ENCODE measurements around the gene ATG10.

The ATG10 gene

DNA sequence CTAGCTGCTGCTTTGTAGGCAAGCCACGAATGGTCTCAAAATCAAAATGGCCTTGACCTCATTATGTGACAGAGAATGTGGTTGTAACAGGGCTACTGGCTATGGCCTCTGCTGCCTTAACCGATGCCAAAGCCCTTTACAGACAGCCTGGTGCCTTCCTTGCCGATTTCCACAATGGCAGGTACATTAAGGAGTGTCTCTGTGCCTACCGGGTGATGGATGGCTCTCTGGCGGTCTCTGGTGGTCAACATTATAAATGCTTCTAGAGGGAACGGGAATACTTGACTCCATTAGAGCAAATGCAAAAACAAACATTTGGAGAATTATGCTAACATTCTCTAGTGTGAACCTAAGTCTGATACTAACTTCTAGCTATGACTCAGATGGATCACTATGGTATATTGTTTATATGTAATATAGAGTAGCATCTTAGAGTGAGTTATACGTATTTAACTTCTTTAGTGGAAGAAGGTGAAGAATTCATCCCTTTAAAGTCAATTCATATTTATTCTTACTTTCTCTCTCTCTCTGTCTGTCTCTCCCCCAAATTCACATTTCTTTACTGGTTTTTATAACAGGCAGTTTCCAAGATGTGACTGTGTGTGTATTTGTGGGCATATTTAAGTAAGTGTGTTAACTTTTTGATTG, 253.8 kb downstream of the ATG10 start:
- no peaks in the 10 kb centered on the region for H3K27me3 ChIP-seq (ENCODE audit: control insufficient read depth in 2 of 2, insufficient read depth in 2 of 2, low read length in 2 of 2)
- H3K36me3 ChIP-seq (ENCODE audit: control insufficient read depth in 2 of 2, insufficient read depth in 2 of 2, low read length in 2 of 2) = no peaks in the 10 kb centered on the region
- no peaks in the 10 kb centered on the region for H3K4me1 ChIP-seq (ENCODE audit: control insufficient read depth in 2 of 2, insufficient read depth in 2 of 2, low read length in 2 of 2)
- H3K27ac ChIP-seq (ENCODE audit: low read depth in 2 of 2, low read length in 2 of 2) = no peak overlapping the region
- no peak overlapping the region for H3K4me3 ChIP-seq (ENCODE audit: low read length in 2 of 2)
- no peak overlapping the region for H3K9ac ChIP-seq (ENCODE audit: low read depth in 1 of 2, low read length in 2 of 2)
- H3K9me3 ChIP-seq (ENCODE audit: control insufficient read depth in 2 of 2, low read length in 2 of 2) = no peaks in the 10 kb centered on the region

DNA sequence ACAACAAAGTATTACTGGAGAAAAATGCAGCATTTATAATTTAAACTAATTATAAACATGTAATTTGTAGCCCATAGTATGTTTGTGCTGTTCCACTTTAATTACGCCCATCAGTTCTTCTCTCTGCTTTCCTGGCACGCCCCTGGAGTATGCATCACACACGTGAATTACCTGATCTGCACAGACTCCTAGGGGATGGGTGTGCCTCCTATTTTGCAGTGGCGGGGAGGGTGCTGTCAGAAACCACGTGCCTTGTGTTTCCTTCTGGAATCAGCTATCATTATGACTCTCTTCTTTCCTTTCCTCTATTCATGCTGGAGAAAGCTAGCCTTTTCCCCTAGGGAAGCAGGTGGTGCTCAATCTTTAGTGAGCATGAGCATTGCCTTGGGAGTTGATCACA, 263.1 kb downstream of the ATG10 start:
- no peaks in the 10 kb centered on the region for H3K27me3 ChIP-seq (ENCODE audit: control insufficient read depth in 2 of 2, insufficient read depth in 2 of 2, low read length in 2 of 2)
- no peaks in the 10 kb centered on the region for H3K4me1 ChIP-seq (ENCODE audit: control insufficient read depth in 2 of 2, insufficient read depth in 2 of 2, low read length in 2 of 2)
- H3K9ac ChIP-seq (ENCODE audit: low read depth in 1 of 2, low read length in 2 of 2) = no peak overlapping the region
- H3K36me3 ChIP-seq (ENCODE audit: control insufficient read depth in 2 of 2, insufficient read depth in 2 of 2, low read length in 2 of 2) = no peaks in the 10 kb centered on the region
- H3K27ac ChIP-seq (ENCODE audit: low read depth in 2 of 2, low read length in 2 of 2) = no peak overlapping the region
- no peaks in the 10 kb centered on the region for H3K9me3 ChIP-seq (ENCODE audit: control insufficient read depth in 2 of 2, low read length in 2 of 2)
- no peak overlapping the region for H3K4me3 ChIP-seq (ENCODE audit: low read length in 2 of 2)

DNA sequence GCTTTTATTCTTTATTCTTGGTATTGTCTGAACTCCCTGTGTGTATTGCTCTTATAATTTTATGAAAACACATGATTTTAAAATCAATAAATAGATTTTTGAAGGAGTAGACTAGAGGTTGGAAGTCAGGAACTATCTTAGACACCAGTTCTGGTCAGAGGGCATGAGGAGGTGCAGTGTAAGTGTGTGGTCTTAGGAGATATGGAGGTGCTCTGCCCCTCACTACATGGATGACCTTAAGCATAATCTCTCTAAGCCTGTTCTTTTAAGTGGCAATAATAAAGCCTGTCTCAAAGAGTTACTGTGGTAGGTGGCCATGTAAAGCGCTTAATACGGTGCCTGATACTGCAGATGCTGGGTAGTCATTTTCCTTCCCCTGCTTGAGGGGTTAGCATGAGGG, 272.3 kb downstream of the ATG10 start:
- Histone ChIP-seq H3K9me3 (ENCODE audit: control insufficient read depth in 2 of 2, low read length in 2 of 2) (peaks cover 0 to 6% of the 10 kb centered on the region in 2 donors), H3K27ac (ENCODE audit: low read depth in 2 of 2, low read length in 2 of 2) (no peak overlapping the region), H3K4me1 (ENCODE audit: control insufficient read depth in 2 of 2, insufficient read depth in 2 of 2, low read length in 2 of 2) (no peaks in the 10 kb centered on the region), H3K4me3 (ENCODE audit: low read length in 2 of 2) (no peak overlapping the region), H3K9ac (ENCODE audit: low read depth in 1 of 2, low read length in 2 of 2) (no peak overlapping the region), H3K27me3 (ENCODE audit: control insufficient read depth in 2 of 2, insufficient read depth in 2 of 2, low read length in 2 of 2) (no peaks in the 10 kb centered on the region), H3K36me3 (ENCODE audit: control insufficient read depth in 2 of 2, insufficient read depth in 2 of 2, low read length in 2 of 2) (no peaks in the 10 kb centered on the region)

DNA sequence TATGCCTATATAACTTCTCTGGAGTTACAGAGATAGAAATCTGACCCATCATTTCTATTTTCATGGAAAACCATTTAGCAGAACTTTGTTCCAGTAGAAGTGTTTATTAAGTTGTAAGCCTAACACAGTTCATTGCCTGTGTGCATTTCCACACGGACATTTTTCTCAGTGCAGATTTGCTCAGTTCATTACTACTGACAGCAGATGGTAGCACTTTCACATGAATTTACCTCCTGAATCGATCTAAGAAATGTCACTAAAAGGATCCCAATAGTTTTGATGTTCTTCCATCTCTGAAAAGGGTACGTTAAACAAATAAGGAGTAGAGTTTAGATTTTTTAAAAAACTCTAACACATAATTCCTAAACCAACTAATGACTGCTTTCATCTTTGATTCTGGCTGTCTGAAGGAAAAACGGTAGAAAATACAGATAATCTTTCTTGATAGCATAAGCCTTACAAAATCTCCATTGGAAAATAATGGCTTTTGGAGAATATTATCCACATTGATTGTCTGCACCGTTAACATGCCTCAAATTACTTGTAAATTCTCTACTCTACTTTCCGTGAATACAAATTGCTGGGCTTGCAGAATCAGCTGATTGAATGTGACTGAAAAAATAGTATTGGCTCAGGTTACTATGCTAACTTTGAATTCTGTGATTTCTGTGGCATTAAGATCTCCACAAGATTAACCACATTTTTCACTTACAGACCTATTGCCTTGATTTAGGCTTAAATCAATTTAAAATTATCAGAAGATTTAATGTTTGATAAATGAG, 273.2 kb downstream of the ATG10 start:
- no peak overlapping the region for H3K4me3 ChIP-seq (ENCODE audit: low read length in 2 of 2)
- no peak overlapping the region for H3K27ac ChIP-seq (ENCODE audit: low read depth in 2 of 2, low read length in 2 of 2)
- H3K9me3 ChIP-seq (ENCODE audit: control insufficient read depth in 2 of 2, low read length in 2 of 2) = peaks cover 0 to 6% of the 10 kb centered on the region in 2 donors
- no peaks in the 10 kb centered on the region for H3K27me3 ChIP-seq (ENCODE audit: control insufficient read depth in 2 of 2, insufficient read depth in 2 of 2, low read length in 2 of 2)
- H3K4me1 ChIP-seq (ENCODE audit: control insufficient read depth in 2 of 2, insufficient read depth in 2 of 2, low read length in 2 of 2) = no peaks in the 10 kb centered on the region
- H3K9ac ChIP-seq (ENCODE audit: low read depth in 1 of 2, low read length in 2 of 2) = no peak overlapping the region
- H3K36me3 ChIP-seq (ENCODE audit: control insufficient read depth in 2 of 2, insufficient read depth in 2 of 2, low read length in 2 of 2) = no peaks in the 10 kb centered on the region

DNA sequence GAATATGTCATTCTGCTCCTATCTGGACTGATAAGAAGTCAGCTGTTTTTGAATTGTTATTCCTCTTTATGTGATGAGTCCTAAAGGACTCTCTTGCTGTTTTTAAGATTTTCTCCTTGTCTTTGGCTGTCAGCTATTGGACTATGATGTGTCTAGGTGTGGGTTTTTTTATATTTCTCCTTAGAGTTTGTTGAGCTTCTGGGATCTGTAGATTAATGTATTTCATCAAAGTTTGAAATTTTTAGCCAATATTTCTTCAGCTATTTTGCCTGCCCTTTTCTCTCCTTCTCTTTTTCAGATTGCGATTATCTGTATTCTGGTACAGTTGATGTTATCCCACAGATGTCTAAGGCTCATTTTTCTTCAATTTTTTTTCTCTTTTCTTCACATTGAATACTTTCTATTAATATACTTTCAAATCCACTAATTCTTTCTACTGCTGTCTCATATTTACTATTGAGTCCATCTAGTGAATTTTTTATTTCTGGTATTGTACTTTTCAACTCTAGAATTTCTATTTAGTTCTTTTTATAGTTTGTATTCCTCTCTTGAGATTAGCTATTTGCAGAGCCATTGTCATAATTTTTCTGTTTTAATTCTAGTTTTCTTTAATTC, 275.2 kb downstream of the ATG10 start:
- H3K4me1 ChIP-seq (ENCODE audit: control insufficient read depth in 2 of 2, insufficient read depth in 2 of 2, low read length in 2 of 2) = no peaks in the 10 kb centered on the region
- H3K9me3 ChIP-seq (ENCODE audit: control insufficient read depth in 2 of 2, low read length in 2 of 2) = peaks cover 0 to 6% of the 10 kb centered on the region in 2 donors
- H3K36me3 ChIP-seq (ENCODE audit: control insufficient read depth in 2 of 2, insufficient read depth in 2 of 2, low read length in 2 of 2) = no peaks in the 10 kb centered on the region
- no peaks in the 10 kb centered on the region for H3K27me3 ChIP-seq (ENCODE audit: control insufficient read depth in 2 of 2, insufficient read depth in 2 of 2, low read length in 2 of 2)
- no peak overlapping the region for H3K9ac ChIP-seq (ENCODE audit: low read depth in 1 of 2, low read length in 2 of 2)
- H3K4me3 ChIP-seq (ENCODE audit: low read length in 2 of 2) = no peak overlapping the region
- H3K27ac ChIP-seq (ENCODE audit: low read depth in 2 of 2, low read length in 2 of 2) = no peak overlapping the region

DNA sequence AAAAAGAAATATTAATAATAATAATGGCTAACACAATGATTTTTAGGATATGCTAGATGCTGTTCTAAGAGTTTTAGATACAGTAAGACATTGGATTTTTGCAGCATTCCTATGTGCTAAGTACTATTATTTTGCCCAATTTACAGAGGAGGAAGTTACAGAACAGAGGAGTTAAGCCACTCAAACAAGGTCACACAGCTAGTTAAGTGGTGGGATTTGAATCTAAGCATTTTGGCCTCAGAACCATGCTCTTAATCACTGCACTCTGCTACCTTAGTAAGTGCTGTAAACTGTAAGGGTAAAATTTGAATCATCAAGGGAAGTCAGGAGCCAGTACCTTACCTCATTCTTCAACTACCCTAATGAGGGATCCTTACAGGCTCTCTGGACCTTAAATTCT, 280.9 kb downstream of the ATG10 start:
- peaks cover 0 to 2% of the 10 kb centered on the region in 2 donors for H3K36me3 ChIP-seq (ENCODE audit: control insufficient read depth in 2 of 2, insufficient read depth in 2 of 2, low read length in 2 of 2)
- H3K4me1 ChIP-seq (ENCODE audit: control insufficient read depth in 2 of 2, insufficient read depth in 2 of 2, low read length in 2 of 2) = no peaks in the 10 kb centered on the region
- no peak overlapping the region for H3K27ac ChIP-seq (ENCODE audit: low read depth in 2 of 2, low read length in 2 of 2)
- H3K9me3 ChIP-seq (ENCODE audit: control insufficient read depth in 2 of 2, low read length in 2 of 2) = no peaks in the 10 kb centered on the region
- H3K4me3 ChIP-seq (ENCODE audit: low read length in 2 of 2) = no peak overlapping the region
- no peak overlapping the region for H3K9ac ChIP-seq (ENCODE audit: low read depth in 1 of 2, low read length in 2 of 2)
- no peaks in the 10 kb centered on the region for H3K27me3 ChIP-seq (ENCODE audit: control insufficient read depth in 2 of 2, insufficient read depth in 2 of 2, low read length in 2 of 2)

DNA sequence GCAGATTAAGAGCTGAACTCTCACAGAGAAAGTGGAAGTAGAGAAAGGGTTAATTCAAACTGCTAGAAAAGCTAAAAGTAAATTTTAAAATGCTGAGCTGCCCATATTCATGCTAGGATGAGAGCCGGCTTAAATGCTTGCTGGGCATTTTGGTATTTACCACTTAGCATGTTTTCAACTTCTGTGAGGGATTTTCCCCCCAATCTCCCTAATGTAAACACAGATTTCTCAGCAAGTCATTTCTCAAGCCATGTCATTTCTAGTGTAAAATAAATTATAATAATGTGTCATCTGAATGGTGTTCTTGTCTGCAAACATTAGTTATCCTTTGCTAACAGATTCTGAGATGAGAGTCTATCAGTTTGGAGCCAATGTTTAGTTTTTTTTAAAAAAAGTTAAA, 284.0 kb downstream of the ATG10 start:
- H3K4me1 ChIP-seq (ENCODE audit: control insufficient read depth in 2 of 2, insufficient read depth in 2 of 2, low read length in 2 of 2) = no peaks in the 10 kb centered on the region
- no peak overlapping the region for H3K27ac ChIP-seq (ENCODE audit: low read depth in 2 of 2, low read length in 2 of 2)
- H3K36me3 ChIP-seq (ENCODE audit: control insufficient read depth in 2 of 2, insufficient read depth in 2 of 2, low read length in 2 of 2) = peaks cover 0 to 2% of the 10 kb centered on the region in 2 donors
- no peak overlapping the region for H3K4me3 ChIP-seq (ENCODE audit: low read length in 2 of 2)
- H3K9me3 ChIP-seq (ENCODE audit: control insufficient read depth in 2 of 2, low read length in 2 of 2) = no peaks in the 10 kb centered on the region
- H3K9ac ChIP-seq (ENCODE audit: low read depth in 1 of 2, low read length in 2 of 2) = no peak overlapping the region
- H3K27me3 ChIP-seq (ENCODE audit: control insufficient read depth in 2 of 2, insufficient read depth in 2 of 2, low read length in 2 of 2) = no peaks in the 10 kb centered on the region

DNA sequence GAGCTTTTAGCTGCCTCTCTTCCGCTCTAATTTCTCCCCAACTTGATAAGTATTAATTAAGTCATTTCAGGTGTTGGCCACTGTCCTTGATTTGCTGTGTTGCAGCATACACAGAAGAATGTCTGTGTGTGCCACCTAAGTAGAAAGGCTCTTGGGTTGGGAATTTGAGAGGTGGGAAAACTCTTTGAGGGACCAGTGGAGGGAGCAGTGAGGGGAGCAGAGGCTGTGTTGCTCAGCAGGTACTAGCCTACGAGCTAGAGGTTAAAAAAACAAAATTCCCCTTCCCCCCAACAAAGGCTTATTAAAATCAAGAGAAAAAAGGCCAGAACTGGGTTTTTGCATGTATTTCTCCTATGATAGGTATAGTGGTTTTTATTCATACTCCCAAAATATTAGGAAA, 285.4 kb downstream of the ATG10 start:
- Histone ChIP-seq H3K9ac (ENCODE audit: low read depth in 1 of 2, low read length in 2 of 2) (no peak overlapping the region), H3K36me3 (ENCODE audit: control insufficient read depth in 2 of 2, insufficient read depth in 2 of 2, low read length in 2 of 2) (peaks cover 0 to 2% of the 10 kb centered on the region in 2 donors), H3K4me3 (ENCODE audit: low read length in 2 of 2) (no peak overlapping the region), H3K4me1 (ENCODE audit: control insufficient read depth in 2 of 2, insufficient read depth in 2 of 2, low read length in 2 of 2) (no peaks in the 10 kb centered on the region), H3K27me3 (ENCODE audit: control insufficient read depth in 2 of 2, insufficient read depth in 2 of 2, low read length in 2 of 2) (no peaks in the 10 kb centered on the region), H3K27ac (ENCODE audit: low read depth in 2 of 2, low read length in 2 of 2) (no peak overlapping the region), H3K9me3 (ENCODE audit: control insufficient read depth in 2 of 2, low read length in 2 of 2) (no peaks in the 10 kb centered on the region)

DNA sequence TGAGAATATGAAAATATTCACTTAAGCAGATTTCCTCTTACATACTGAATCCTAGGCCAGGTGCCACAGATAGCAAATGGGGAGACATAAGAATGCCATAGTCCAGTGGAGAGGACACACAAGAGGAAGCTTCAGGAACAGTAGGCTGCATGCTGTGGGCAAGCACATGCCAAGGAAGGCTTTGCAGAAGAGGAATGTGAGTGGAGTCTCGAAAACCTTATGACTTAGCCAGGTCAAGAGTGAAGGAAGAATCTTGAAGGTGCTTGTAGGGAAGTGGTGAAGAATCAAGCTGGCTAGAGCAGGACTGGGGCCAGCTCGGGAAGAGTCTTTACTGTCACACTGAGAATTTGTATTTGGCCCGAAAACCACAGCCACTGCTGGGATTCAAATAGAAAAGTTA, 285.9 kb downstream of the ATG10 start:
- Histone ChIP-seq H3K4me1 (ENCODE audit: control insufficient read depth in 2 of 2, insufficient read depth in 2 of 2, low read length in 2 of 2) (no peaks in the 10 kb centered on the region), H3K36me3 (ENCODE audit: control insufficient read depth in 2 of 2, insufficient read depth in 2 of 2, low read length in 2 of 2) (peaks cover 0 to 2% of the 10 kb centered on the region in 2 donors), H3K4me3 (ENCODE audit: low read length in 2 of 2) (no peak overlapping the region), H3K9ac (ENCODE audit: low read depth in 1 of 2, low read length in 2 of 2) (no peak overlapping the region), H3K27ac (ENCODE audit: low read depth in 2 of 2, low read length in 2 of 2) (no peak overlapping the region), H3K27me3 (ENCODE audit: control insufficient read depth in 2 of 2, insufficient read depth in 2 of 2, low read length in 2 of 2) (no peaks in the 10 kb centered on the region), H3K9me3 (ENCODE audit: control insufficient read depth in 2 of 2, low read length in 2 of 2) (no peaks in the 10 kb centered on the region)

DNA sequence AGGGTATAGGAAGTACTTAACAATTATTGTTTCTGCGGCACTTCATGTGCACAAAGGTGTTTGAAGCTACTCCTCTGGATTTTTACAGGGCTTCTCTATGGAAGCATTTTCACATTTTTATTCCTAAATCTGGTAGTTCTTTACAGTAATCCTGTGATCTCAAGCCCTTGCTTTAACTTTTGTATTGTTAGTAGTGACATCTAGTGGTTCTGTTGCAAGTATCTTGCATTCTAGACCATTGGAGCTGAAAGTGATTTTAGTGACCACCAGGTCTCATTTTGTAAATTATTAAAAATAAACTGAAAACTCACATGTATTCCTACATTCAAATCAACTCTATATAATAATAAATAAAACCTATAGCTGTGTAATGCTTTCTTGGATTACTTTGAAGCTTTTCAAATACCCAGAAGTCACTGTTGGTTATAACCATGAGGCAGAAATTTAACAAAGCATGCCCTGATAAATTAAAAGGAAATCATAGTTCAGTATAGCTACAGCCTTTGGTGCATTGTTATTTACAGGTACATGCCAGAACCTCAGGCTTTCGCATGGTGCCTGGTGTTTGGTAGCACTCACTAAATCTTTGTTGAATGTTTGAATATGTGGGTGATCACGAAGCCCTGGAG, 287.5 kb downstream of the ATG10 start:
- no peak overlapping the region for H3K4me3 ChIP-seq (ENCODE audit: low read length in 2 of 2)
- no peak overlapping the region for H3K27ac ChIP-seq (ENCODE audit: low read depth in 2 of 2, low read length in 2 of 2)
- no peaks in the 10 kb centered on the region for H3K27me3 ChIP-seq (ENCODE audit: control insufficient read depth in 2 of 2, insufficient read depth in 2 of 2, low read length in 2 of 2)
- H3K36me3 ChIP-seq (ENCODE audit: control insufficient read depth in 2 of 2, insufficient read depth in 2 of 2, low read length in 2 of 2) = no peaks in the 10 kb centered on the region
- H3K9me3 ChIP-seq (ENCODE audit: control insufficient read depth in 2 of 2, low read length in 2 of 2) = no peaks in the 10 kb centered on the region
- no peaks in the 10 kb centered on the region for H3K4me1 ChIP-seq (ENCODE audit: control insufficient read depth in 2 of 2, insufficient read depth in 2 of 2, low read length in 2 of 2)
- H3K9ac ChIP-seq (ENCODE audit: low read depth in 1 of 2, low read length in 2 of 2) = no peak overlapping the region

Data from mucosa of rectum (tissue), 2 donors.